Peyer's patch (tissue), 4 donors: ENCODE data around the gene PDE3A. TPM values are rescaled to one million over a fixed set of nuclear protein-coding genes. Genes with fewer than 3 reads are reported as not detected.

Source experiments
- DNase-seq, 3 donors: peaks; one replicate each; pipeline ENCODE4 v3.0.0-alpha.2; 2017 to 2019
- H3K27ac ChIP-seq, 4 donors: fragments of 200-600 bp; sonication (generic); one replicate each; pipeline ENCODE4 v1.5.1; 2016 to 2019
- H3K27me3 ChIP-seq, 2 donors: fragments of 200-600 bp; sonication (generic); one replicate each; pipeline ENCODE4 v1.5.1; 2019
- H3K36me3 ChIP-seq, 3 donors: fragments of 200-600 bp; sonication (generic); one replicate each; pipeline ENCODE4 v1.5.1; 2016 to 2019
- H3K4me1 ChIP-seq, 4 donors: fragments of 200-600 bp; sonication (generic); one replicate each; pipeline ENCODE4 v1.5.1; 2016 to 2019
- H3K4me3 ChIP-seq, 4 donors: fragments of 200-600 bp; sonication (generic); 1 replicate in 3 of 4; 2 replicates in 1 of 4; pipeline ENCODE4 v1.5.1; 2016 to 2019; ENCODE audit warnings: mild to moderate bottlenecking in 1 of 4
- H3K9me3 ChIP-seq, 4 donors: fragments of 200-600 bp; sonication (generic); one replicate each; pipeline ENCODE4 v1.5.1; 2016 to 2019; ENCODE audit warnings: mild to moderate bottlenecking in 1 of 4
- POLR2A ChIP-seq, 2 donors: fragments of 450-650 bp; IDR thresholded peaks; one replicate each; pipeline ENCODE4 v1.5.1; 2017; ENCODE audit warnings: antibody characterized with exemption in 2 of 2, mild to moderate bottlenecking in 2 of 2, moderate library complexity in 2 of 2
- total RNA-seq, 4 donors: library from RNA; depleted of rRNA; stranded (reverse); fragments of >200 nt; gene quantifications; one replicate each; pipeline ENCODE4 v1.1.0, GENCODE V29; 2016
- TF ChIP-seq, protein P1 (sequence below), 6 experiments: fragments of 450-650 bp in 4 of 6; fragments of 200-600 bp in 2 of 6; sonication (generic) in 1 of 6; IDR thresholded peaks; one replicate each; pipeline ENCODE4 v1.5.1; 2017 to 2019; ENCODE audit warnings: antibody characterized with exemption in 6 of 6, mild to moderate bottlenecking in 3 of 6, moderate library complexity in 1 of 6

PDE3A gene
- total RNA-seq, 4 donors from 2014 or later, result 17.3 to 144 (median 120) TPM

DNA sequence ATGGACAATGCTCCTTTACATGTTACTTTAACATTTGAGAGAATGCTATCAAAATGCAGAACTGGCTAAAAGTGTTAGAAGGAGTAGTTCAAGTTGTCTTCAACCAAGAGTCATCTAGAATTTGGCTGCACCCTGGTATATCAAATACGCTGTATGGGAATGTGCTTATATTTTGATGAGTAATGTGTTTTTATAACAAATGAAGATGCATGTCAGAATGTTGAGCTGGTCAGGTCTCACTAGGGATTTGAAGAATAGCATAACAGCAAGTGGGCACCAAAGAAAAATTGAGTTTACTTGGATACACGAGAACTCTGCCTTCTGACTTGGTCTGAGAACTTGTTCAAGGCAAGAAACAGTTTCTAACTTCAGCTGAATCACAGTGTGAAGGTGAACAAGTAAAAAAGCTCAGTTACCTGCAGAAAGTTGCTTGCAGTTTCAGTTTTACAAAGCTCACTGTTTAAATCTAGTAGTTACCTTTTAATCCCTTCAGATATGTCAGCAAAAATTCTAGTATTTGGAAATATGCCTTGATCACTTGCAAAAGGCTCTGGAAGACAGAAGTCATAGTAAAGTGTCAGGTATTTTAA lies 82.3 kb downstream of the PDE3A start:
- Histone ChIP-seq H3K9me3 (no peaks in the 10 kb centered on the region), H3K27me3 (no peaks in the 10 kb centered on the region), H3K27ac (no peak overlapping the region), H3K36me3 (no peaks in the 10 kb centered on the region), H3K4me3 (no peak overlapping the region), H3K4me1 (peaks cover 0 to 4% (median 0%) of the 10 kb centered on the region in 4 donors)
- TF ChIP-seq, protein P1, sequence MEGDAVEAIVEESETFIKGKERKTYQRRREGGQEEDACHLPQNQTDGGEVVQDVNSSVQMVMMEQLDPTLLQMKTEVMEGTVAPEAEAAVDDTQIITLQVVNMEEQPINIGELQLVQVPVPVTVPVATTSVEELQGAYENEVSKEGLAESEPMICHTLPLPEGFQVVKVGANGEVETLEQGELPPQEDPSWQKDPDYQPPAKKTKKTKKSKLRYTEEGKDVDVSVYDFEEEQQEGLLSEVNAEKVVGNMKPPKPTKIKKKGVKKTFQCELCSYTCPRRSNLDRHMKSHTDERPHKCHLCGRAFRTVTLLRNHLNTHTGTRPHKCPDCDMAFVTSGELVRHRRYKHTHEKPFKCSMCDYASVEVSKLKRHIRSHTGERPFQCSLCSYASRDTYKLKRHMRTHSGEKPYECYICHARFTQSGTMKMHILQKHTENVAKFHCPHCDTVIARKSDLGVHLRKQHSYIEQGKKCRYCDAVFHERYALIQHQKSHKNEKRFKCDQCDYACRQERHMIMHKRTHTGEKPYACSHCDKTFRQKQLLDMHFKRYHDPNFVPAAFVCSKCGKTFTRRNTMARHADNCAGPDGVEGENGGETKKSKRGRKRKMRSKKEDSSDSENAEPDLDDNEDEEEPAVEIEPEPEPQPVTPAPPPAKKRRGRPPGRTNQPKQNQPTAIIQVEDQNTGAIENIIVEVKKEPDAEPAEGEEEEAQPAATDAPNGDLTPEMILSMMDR (IDR thresholded peaks at IDR 0.05), result no peak
- no peak for TF ChIP-seq POLR2A (IDR thresholded peaks at IDR 0.05)
- no peak for DNase-seq

DNA sequence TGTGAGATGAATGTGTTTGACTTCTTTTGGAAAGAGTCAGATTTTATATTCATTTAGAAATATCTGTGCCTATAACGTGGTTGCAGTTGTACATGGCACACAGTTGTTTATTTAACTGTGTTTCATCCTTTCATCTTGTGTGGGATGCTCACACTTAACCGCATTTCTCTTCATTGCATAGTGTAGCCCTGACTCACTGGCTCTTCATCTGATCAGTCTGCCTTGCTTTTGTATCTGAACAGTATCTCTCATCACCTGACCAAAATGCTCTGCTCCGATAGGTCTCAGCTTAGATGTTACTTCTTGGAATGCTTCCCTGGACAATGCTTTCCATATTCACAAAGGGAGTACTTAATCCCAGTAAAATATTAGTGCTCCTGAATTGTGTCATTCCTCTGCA lies 83.4 kb downstream of the PDE3A start:
- no peak for TF ChIP-seq POLR2A (IDR thresholded peaks at IDR 0.05)
- TF ChIP-seq, protein P1 (IDR thresholded peaks at IDR 0.05), result no peak
- Histone ChIP-seq H3K4me1 (peaks cover 0 to 9% (median 0%) of the 10 kb centered on the region in 4 donors), H3K36me3 (no peaks in the 10 kb centered on the region), H3K27me3 (no peaks in the 10 kb centered on the region), H3K27ac (no peak overlapping the region), H3K4me3 (no peak overlapping the region), H3K9me3 (no peaks in the 10 kb centered on the region)
- no peak for DNase-seq

DNA sequence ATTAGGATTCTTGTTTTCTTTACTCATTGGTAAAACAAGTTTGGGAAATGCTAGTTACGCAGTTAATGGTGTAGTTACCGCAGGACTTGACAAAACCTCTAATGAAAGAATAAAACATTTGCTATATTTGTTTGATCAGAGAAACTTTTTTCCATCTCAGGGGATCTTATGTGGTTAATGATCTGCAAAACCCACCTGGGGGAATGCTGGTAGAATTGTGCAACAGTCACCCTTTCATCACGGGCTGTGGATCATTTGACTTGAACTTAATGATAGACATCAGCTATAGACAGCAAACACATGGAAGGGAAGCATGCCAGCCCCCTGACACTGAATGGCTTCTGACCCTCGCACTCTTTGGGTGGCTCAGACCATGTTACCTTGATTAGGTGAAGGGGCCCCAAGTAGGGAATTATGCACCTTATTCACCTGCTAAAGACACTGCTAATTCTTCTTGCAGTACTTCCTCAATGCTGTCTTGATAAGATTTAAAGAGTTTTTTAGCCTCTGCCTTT lies 84.2 kb downstream of the PDE3A start:
- DNase-seq, result no peak

DNA sequence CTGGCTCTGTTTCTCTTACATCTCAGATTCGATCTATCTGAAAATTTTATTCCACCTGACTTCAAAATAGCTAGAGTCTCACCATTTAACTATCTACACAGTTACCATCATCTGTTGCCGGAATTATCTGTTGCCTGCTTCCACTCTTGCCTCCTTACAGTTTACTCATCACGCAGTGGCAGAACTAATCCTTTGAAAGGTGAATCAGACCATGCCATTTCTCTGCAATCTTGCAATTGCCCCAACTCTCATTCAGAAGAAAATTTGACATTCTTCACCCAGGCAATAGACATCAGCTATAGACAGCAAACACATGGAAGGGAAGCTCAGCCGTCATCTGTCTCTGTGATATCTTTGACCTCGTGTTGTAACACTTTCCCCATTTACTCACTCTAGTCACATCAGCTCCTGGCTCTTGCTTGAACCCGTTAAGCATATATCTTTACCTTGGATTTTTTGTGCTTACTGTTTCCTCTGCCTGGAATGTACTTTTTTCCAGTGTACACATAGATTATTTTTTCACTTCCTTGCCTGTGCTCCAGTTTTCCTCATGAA lies 85.5 kb downstream of the PDE3A start:
- Histone ChIP-seq H3K9me3 (no peaks in the 10 kb centered on the region), H3K4me3 (no peak overlapping the region), H3K27ac (no peak overlapping the region), H3K36me3 (no peaks in the 10 kb centered on the region), H3K4me1 (peaks cover 0 to 9% (median 0%) of the 10 kb centered on the region in 4 donors), H3K27me3 (no peaks in the 10 kb centered on the region)
- no peak for DNase-seq
- no peak for TF ChIP-seq POLR2A (IDR thresholded peaks at IDR 0.05)
- TF ChIP-seq, protein P1 (IDR thresholded peaks at IDR 0.05), result no peak

More for the DNA sequence above, 84.2 kb downstream of the PDE3A start:
- Histone ChIP-seq H3K4me1 (peaks cover 0 to 9% (median 0%) of the 10 kb centered on the region in 4 donors), H3K9me3 (no peaks in the 10 kb centered on the region), H3K27me3 (no peaks in the 10 kb centered on the region), H3K36me3 (no peaks in the 10 kb centered on the region), H3K27ac (no peak overlapping the region), H3K4me3 (no peak overlapping the region)
- TF ChIP-seq, protein P1 (IDR thresholded peaks at IDR 0.05), result no peak
- TF ChIP-seq POLR2A (IDR thresholded peaks at IDR 0.05), result no peak

DNA sequence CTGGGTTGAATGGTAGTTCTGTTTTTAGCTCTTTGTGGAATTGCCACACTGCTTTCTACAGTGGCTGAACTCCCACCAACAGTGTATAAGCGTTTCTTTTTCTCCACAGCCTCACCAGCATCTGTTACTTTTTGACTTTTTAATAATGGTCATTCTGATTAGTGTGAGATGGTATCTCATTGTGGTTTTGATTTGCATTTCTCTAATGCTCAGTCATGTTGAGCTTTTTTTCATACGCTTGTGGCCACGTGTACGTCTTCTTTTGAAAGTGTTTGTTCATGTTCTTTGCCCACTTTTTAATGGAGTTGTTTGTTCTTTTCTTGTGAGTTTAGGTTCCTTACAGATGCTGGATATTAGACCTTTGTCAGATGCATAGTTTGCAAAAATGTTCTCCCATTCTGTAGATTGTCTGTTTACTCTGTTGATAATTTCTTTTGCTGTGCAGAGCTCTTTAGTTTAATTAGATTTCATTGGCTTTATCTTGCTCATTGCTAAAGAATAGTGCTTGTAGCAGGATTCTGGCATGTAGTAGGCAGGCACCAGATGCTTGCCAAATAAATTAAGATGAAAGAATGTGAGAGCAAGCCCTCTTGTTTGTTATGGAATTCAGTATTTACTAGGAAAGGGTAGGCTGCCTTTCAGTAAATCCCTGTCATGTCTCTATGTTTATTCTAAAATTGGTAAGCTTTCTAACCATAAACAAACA lies 86.8 kb downstream of the PDE3A start:
- Histone ChIP-seq H3K27ac (no peak overlapping the region), H3K4me3 (no peak overlapping the region), H3K27me3 (no peaks in the 10 kb centered on the region), H3K9me3 (no peaks in the 10 kb centered on the region), H3K36me3 (no peaks in the 10 kb centered on the region), H3K4me1 (peaks cover 0 to 9% (median 0%) of the 10 kb centered on the region in 4 donors)
- TF ChIP-seq POLR2A (IDR thresholded peaks at IDR 0.05), result no peak
- TF ChIP-seq, protein P1 (IDR thresholded peaks at IDR 0.05), result no peak
- no peak for DNase-seq
